Karpas-422 (cell line): ENCODE results near the gene FAM227B. TPM values are rescaled to one million over a fixed set of nuclear protein-coding genes. Genes with fewer than 3 reads are reported as not detected.
"Not testable (repeated sequence)": the region's sequence is repeated elsewhere in the genome, so short reads cannot be mapped to it uniquely, and the experiment has no call there.

Source experiments
- DNase-seq: peaks from one replicate; pipeline ENCODE4 v3.0.0-alpha.2; 2015
- H2AFZ ChIP-seq: fragments of 200-600 bp; sonication (generic); 2 replicates; pipeline ENCODE4 v1.6.1; 2014; ENCODE audit warnings: antibody characterized with exemption, low read length, mixed read lengths
- H3K27ac ChIP-seq: fragments of 200-600 bp; sonication (generic); 2 replicates; pipeline ENCODE4 v1.5.1; 2014; ENCODE audit warnings: mild to moderate bottlenecking, low read length, moderate library complexity
- H3K27me3 ChIP-seq: fragments of 200-600 bp; sonication (generic); 2 replicates; pipeline ENCODE4 v1.6.1; 2014; ENCODE audit warnings: low read length, mixed read lengths
- H3K36me3 ChIP-seq: fragments of 200-600 bp; sonication (generic); 2 replicates; pipeline ENCODE4 v1.6.1; 2014; ENCODE audit warnings: low read length, mixed read lengths; ENCODE audit not compliant: insufficient read depth
- H3K4me1 ChIP-seq: fragments of 200-600 bp; sonication (generic); 2 replicates; pipeline ENCODE4 v1.6.1; 2014; ENCODE audit warnings: mild to moderate bottlenecking, low read length, mixed read lengths
- H3K4me2 ChIP-seq: fragments of 200-600 bp; sonication (generic); 2 replicates; pipeline ENCODE4 v1.6.1; 2014; ENCODE audit warnings: low read length, low read depth, mild to moderate bottlenecking; ENCODE audit not compliant: poor library complexity, severe bottlenecking
- H3K4me3 ChIP-seq: fragments of 200-600 bp; sonication (generic); 2 replicates; pipeline ENCODE4 v1.5.1; 2014; ENCODE audit warnings: mild to moderate bottlenecking, antibody characterized with exemption, low read length, mixed read lengths
- H3K79me2 ChIP-seq: fragments of 200-600 bp; sonication (generic); 2 replicates; pipeline ENCODE4 v1.6.1; 2014; ENCODE audit warnings: mild to moderate bottlenecking, low read length, mixed read lengths
- H3K9ac ChIP-seq: fragments of 200-600 bp; sonication (generic); 2 replicates; pipeline ENCODE4 v1.6.0; 2014; ENCODE audit warnings: low read length
- H3K9me2 ChIP-seq: fragments of 200-600 bp; sonication (generic), shearing (Covaris generic); replicated peaks from 2 replicates; pipeline ENCODE4 v1.6.0; 2014; ENCODE audit warnings: mild to moderate bottlenecking, low read length, moderate library complexity; ENCODE audit not compliant: insufficient read depth
- H3K9me3 ChIP-seq: fragments of 300-700, 200-600 bp; sonication (generic); 2 replicates; pipeline ENCODE4 v1.6.1; 2014; ENCODE audit warnings: low read length, mixed read lengths
- H4K20me1 ChIP-seq: fragments of 200-600 bp; sonication (generic); 2 replicates; pipeline ENCODE4 v1.6.1; 2014; ENCODE audit warnings: mild to moderate bottlenecking, antibody characterized with exemption, low read length, low read depth; ENCODE audit not compliant: insufficient read depth
- total RNA-seq: library from RNA; depleted of rRNA; stranded (reverse); fragments of >200 nt; shearing (Covaris generic); gene quantifications from 2 replicates; pipeline ENCODE4 v1.2.3, GENCODE V29; 2014; ENCODE audit warnings: low replicate concordance

Gene FAM227B
- total RNA-seq, 1 experiment from 2014 or later: 4.4 TPM

DNA sequence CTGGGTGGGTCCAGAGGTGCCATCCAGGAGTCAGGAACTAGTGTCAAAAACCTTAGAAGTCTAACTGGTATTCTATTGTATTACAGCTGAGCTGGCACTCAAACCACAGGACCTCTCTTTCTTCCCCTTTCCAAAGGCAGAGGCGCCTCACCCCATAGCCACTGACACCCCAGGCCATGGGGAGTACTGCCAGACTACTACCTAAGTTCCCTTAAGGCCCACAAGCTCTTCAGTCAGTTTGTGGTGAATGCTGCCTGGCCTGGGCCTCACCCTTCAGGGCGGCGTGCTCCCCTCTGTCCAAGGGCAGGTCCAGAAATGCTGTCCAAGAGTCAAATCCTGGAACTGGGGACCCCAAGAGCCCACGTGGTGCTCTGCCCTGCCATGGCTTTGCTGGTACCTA is 240.6 kb downstream of the FAM227B start:
- Histone ChIP-seq H2AFZ (no peak overlapping the region), H3K9ac (no peak overlapping the region), H3K27me3 (no peaks in the 10 kb centered on the region), H3K4me2 (no peak overlapping the region), H3K4me1 (no peaks in the 10 kb centered on the region), H3K36me3 (no peaks in the 10 kb centered on the region), H3K9me2 (no peaks in the 10 kb centered on the region), H3K9me3 (no peaks in the 10 kb centered on the region), H4K20me1 (no peaks in the 10 kb centered on the region), H3K4me3 (no peak overlapping the region), H3K79me2 (no peaks in the 10 kb centered on the region), H3K27ac (no peak overlapping the region)
- DNase-seq: no peak

- no peak overlapping the region for H3K9ac ChIP-seq
- H3K27me3 ChIP-seq: no peaks in the 10 kb centered on the region
- no peaks in the 10 kb centered on the region for H3K4me1 ChIP-seq
- no peak overlapping the region for H3K4me3 ChIP-seq
- H3K9me2 ChIP-seq: no peaks in the 10 kb centered on the region
- H3K4me2 ChIP-seq: no peak overlapping the region
- H3K9me3 ChIP-seq: no peaks in the 10 kb centered on the region
- no peaks in the 10 kb centered on the region for H3K79me2 ChIP-seq
- H2AFZ ChIP-seq: no peak overlapping the region
- no peak overlapping the region for H3K27ac ChIP-seq
- H3K36me3 ChIP-seq: no peaks in the 10 kb centered on the region
- DNase-seq: no peak
- no peaks in the 10 kb centered on the region for H4K20me1 ChIP-seq
These were observed 248.3 kb downstream of the FAM227B start for GRCh38 chr15:49372366-49372765.

GRCh38 chr15:49370782-49371181 is 249.8 kb downstream of the FAM227B start:
- Histone ChIP-seq H3K9me2 (no peaks in the 10 kb centered on the region), H3K4me2 (no peak overlapping the region), H3K36me3 (no peaks in the 10 kb centered on the region), H3K9ac (no peak overlapping the region), H3K4me1 (no peaks in the 10 kb centered on the region), H3K79me2 (no peaks in the 10 kb centered on the region), H4K20me1 (no peaks in the 10 kb centered on the region), H3K9me3 (no peaks in the 10 kb centered on the region), H3K27ac (no peak overlapping the region), H3K27me3 (no peaks in the 10 kb centered on the region), H3K4me3 (no peak overlapping the region), H2AFZ (no peak overlapping the region)
- DNase-seq: no peak

- H3K36me3 ChIP-seq: no peaks in the 10 kb centered on the region
- DNase-seq: no peak
- H3K9me3 ChIP-seq: no peaks in the 10 kb centered on the region
- H3K4me3 ChIP-seq: no peak overlapping the region
- H4K20me1 ChIP-seq: no peaks in the 10 kb centered on the region
- no peak overlapping the region for H3K4me2 ChIP-seq
- H3K27ac ChIP-seq: no peak overlapping the region
- H3K27me3 ChIP-seq: no peaks in the 10 kb centered on the region
- H3K9me2 ChIP-seq: no peaks in the 10 kb centered on the region
- H3K9ac ChIP-seq: no peak overlapping the region
- H3K79me2 ChIP-seq: no peaks in the 10 kb centered on the region
- H2AFZ ChIP-seq: no peak overlapping the region
- no peaks in the 10 kb centered on the region for H3K4me1 ChIP-seq
These were observed 254.1 kb downstream of the FAM227B start for GRCh38 chr15:49366496-49366895.

DNA sequence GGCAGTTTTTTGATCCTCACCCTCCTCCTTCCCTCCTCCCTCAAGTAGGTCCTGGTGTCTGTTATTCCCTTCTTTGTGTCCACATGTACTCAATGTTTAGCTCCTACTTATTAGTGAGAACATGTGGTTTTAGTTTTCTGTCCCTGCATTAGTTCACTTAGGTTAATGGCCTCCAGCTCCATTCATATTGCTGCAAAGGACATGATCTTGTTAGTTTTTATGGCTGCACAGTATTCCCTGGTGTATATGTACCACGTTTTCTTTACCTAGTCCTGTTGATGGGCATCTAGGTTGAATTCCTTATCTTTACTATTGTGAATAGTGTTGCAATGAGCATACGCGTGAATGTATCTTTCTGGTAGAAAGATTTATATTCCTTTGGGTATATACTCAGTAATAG is 259.2 kb downstream of the FAM227B start:
- H3K36me3 ChIP-seq: no peaks in the 10 kb centered on the region
- no peak overlapping the region for H2AFZ ChIP-seq
- H3K9me3 ChIP-seq: no peaks in the 10 kb centered on the region
- no peaks in the 10 kb centered on the region for H3K4me1 ChIP-seq
- H3K9ac ChIP-seq: no peak overlapping the region
- no peak overlapping the region for H3K4me2 ChIP-seq
- H3K9me2 ChIP-seq: no peaks in the 10 kb centered on the region
- H3K27me3 ChIP-seq: no peaks in the 10 kb centered on the region
- H3K4me3 ChIP-seq: no peak overlapping the region
- no peaks in the 10 kb centered on the region for H3K79me2 ChIP-seq
- H4K20me1 ChIP-seq: no peaks in the 10 kb centered on the region
- no peak for DNase-seq
- H3K27ac ChIP-seq: no peak overlapping the region

DNA sequence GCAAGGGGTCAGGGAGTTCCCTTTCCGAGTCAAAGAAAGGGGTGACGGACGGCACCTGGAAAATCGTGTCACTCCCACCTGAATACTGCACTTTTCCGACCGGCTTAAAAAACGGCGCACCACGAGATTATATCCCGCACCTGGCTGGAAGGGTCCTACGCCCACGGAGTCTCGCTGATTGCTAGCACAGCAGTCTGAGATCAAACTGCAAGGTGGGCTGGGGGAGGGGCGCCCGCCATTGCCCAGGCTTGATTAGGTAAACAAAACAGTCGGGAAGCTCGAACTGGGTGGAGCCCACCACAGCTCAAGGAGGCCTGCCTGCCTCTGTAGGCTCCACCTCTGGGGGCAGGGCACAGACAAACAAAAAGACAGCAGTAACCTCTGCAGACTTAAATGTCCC is 266.2 kb downstream of the FAM227B start:
- H3K9me2 ChIP-seq, H3K79me2 ChIP-seq, H3K27ac ChIP-seq, H3K27me3 ChIP-seq, H4K20me1 ChIP-seq, H3K36me3 ChIP-seq, H3K4me1 ChIP-seq, H3K9ac ChIP-seq, DNase-seq, H3K9me3 ChIP-seq, H2AFZ ChIP-seq, H3K4me3 ChIP-seq, H3K4me2 ChIP-seq: not testable (repeated sequence)

GRCh38 chr15:49343546-49343945 is 277.1 kb downstream of the FAM227B start:
- Histone ChIP-seq H3K9me2 (no peaks in the 10 kb centered on the region), H3K4me3 (no peak overlapping the region), H3K9me3 (no peaks in the 10 kb centered on the region), H3K36me3 (no peaks in the 10 kb centered on the region), H3K27me3 (no peaks in the 10 kb centered on the region), H3K79me2 (no peaks in the 10 kb centered on the region), H3K4me1 (no peaks in the 10 kb centered on the region), H2AFZ (no peak overlapping the region), H4K20me1 (no peaks in the 10 kb centered on the region), H3K4me2 (no peak overlapping the region), H3K27ac (no peak overlapping the region), H3K9ac (no peak overlapping the region)
- no peak for DNase-seq

GRCh38 chr15:49339656-49340055 is 281.0 kb downstream of the FAM227B start:
- no peak overlapping the region for H3K9ac ChIP-seq
- no peaks in the 10 kb centered on the region for H3K4me1 ChIP-seq
- no peaks in the 10 kb centered on the region for H3K79me2 ChIP-seq
- H3K4me3 ChIP-seq: no peak overlapping the region
- no peaks in the 10 kb centered on the region for H4K20me1 ChIP-seq
- no peak overlapping the region for H2AFZ ChIP-seq
- H3K36me3 ChIP-seq: no peaks in the 10 kb centered on the region
- no peaks in the 10 kb centered on the region for H3K9me3 ChIP-seq
- no peak overlapping the region for H3K4me2 ChIP-seq
- H3K9me2 ChIP-seq: no peaks in the 10 kb centered on the region
- H3K27me3 ChIP-seq: no peaks in the 10 kb centered on the region
- no peak for DNase-seq
- H3K27ac ChIP-seq: no peak overlapping the region

- Histone ChIP-seq H2AFZ (no peak overlapping the region), H3K27ac (no peak overlapping the region), H3K4me1 (no peaks in the 10 kb centered on the region), H3K4me2 (no peak overlapping the region), H3K4me3 (no peak overlapping the region), H3K79me2 (no peaks in the 10 kb centered on the region), H3K9me2 (no peaks in the 10 kb centered on the region), H3K36me3 (no peaks in the 10 kb centered on the region), H4K20me1 (no peaks in the 10 kb centered on the region), H3K9ac (no peak overlapping the region), H3K27me3 (no peaks in the 10 kb centered on the region), H3K9me3 (no peaks in the 10 kb centered on the region)
- DNase-seq: no peak
These were observed 288.7 kb downstream of the FAM227B start for GRCh38 chr15:49331951-49332350.
